B cell (primary cell): ENCODE measurements around the gene SLC2A4. TPM values are rescaled to one million over a fixed set of nuclear protein-coding genes. Genes with fewer than 3 reads are reported as not detected.
A peak's percentile ranks its signal among the peaks of the same experiment; 100 is the strongest.

Source experiments
- ATAC-seq: fragments of 200-7000 bp; cut with Tn5 transposase; one replicate; pipeline ENCODE4 v1.10.0; 2021; ENCODE audit warnings: low read depth, mild to moderate bottlenecking, moderate number of reproducible peaks, moderate library complexity
- CTCF ChIA-PET: fragments of 350-600 bp; sonication (Branson Sonifier 250); formaldehyde crosslinking; loops from one replicate; lab custom pipeline; 2021; ENCODE audit warnings: antibody characterized with exemption, inconsistent platforms; lab: Charles Lee
- POLR2A ChIA-PET: fragments of 350-600 bp; sonication (Branson Sonifier 250); formaldehyde crosslinking; loops from one replicate; lab custom pipeline; 2021; ENCODE audit warnings: antibody characterized with exemption; lab: Charles Lee
- DNase-seq: peaks from one replicate; pipeline ENCODE4 v3.0.0; 2013
- H2AFZ ChIP-seq: 2 replicates; pipeline ENCODE4 v1.6.1; 2012; ENCODE audit warnings: mild to moderate bottlenecking, low read depth, low read length; ENCODE audit not compliant: insufficient read depth, poor library complexity, severe bottlenecking
- H3K27ac ChIP-seq, 2 donors: 1 replicate in 1 of 2; 2 replicates in 1 of 2; pipeline ENCODE4 v1.5.1; 2012 to 2013; ENCODE audit warnings: low read length in 2 of 2, mild to moderate bottlenecking in 2 of 2, moderate library complexity in 1 of 2
- H3K27me3 ChIP-seq, 4 experiments: fragments of 200-600 bp in 1 of 4; sonication (generic) in 1 of 4; replicated peaks in 1 of 4; 1 replicate in 2 of 4; 2 replicates in 2 of 4; pipeline versions ENCODE4 v1.6.1 to v1.7.0; 2013 to 2016; ENCODE audit warnings: low read length in 3 of 4, mild to moderate bottlenecking in 2 of 4, mixed read lengths in 1 of 4, moderate library complexity in 1 of 4; ENCODE audit not compliant: insufficient read depth in 4 of 4, control insufficient read depth in 3 of 4; ENCODE audit errors: control extremely low read depth in 1 of 4
- H3K36me3 ChIP-seq, 2 experiments: replicated peaks in 1 of 2; 1 replicate in 1 of 2; 2 replicates in 1 of 2; pipeline versions ENCODE4 v1.6.1 to v1.7.1; 2013; ENCODE audit warnings: low read length in 1 of 2; ENCODE audit not compliant: insufficient read depth in 2 of 2, control insufficient read depth in 1 of 2; ENCODE audit errors: control extremely low read depth in 1 of 2, extremely low read depth in 1 of 2
- H3K4me1 ChIP-seq, 2 donors: fragments of 200-600 bp in 1 of 2; sonication (generic) in 1 of 2; 1 replicate in 1 of 2; 2 replicates in 1 of 2; pipeline versions ENCODE4 v1.5.1 to v1.6.1; 2013 to 2017; ENCODE audit warnings: low read length in 2 of 2; ENCODE audit not compliant: control insufficient read depth in 2 of 2, insufficient read depth in 2 of 2
- H3K4me2 ChIP-seq: replicated peaks from 2 replicates; pipeline ENCODE3; 2012; ENCODE audit warnings: mild to moderate bottlenecking, low read depth, low read length; ENCODE audit not compliant: poor library complexity, severe bottlenecking
- H3K4me3 ChIP-seq, 5 experiments: fragments of 200-600 bp in 1 of 5; sonication (generic) in 1 of 5; 1 replicate in 3 of 5; 2 replicates in 2 of 5; pipeline versions ENCODE4 v1.5.1 to v1.7.0; 2011 to 2016; ENCODE audit warnings: low read length in 4 of 5, mild to moderate bottlenecking in 4 of 5, low read depth in 2 of 5, control low read depth in 1 of 5, moderate library complexity in 1 of 5; ENCODE audit not compliant: insufficient read depth in 1 of 5; ENCODE audit errors: control extremely low read depth in 1 of 5, extremely low read depth in 1 of 5
- H3K79me2 ChIP-seq: fragments of 200-600 bp; sonication (generic); one replicate; pipeline ENCODE4 v1.6.0; 2016; ENCODE audit warnings: low read length; ENCODE audit not compliant: control insufficient read depth, insufficient read depth
- H3K9ac ChIP-seq: fragments of 200-600 bp; sonication (generic); 2 replicates; pipeline ENCODE4 v1.6.1; 2017; ENCODE audit warnings: mild to moderate bottlenecking, low read length, moderate library complexity
- H3K9me3 ChIP-seq, 3 donors: one replicate each; pipeline versions ENCODE4 v1.6.1 to v1.7.1; 2013; ENCODE audit warnings: low read length in 2 of 3; ENCODE audit not compliant: control insufficient read depth in 2 of 3, insufficient read depth in 1 of 3; ENCODE audit errors: control extremely low read depth in 1 of 3
- H4K20me1 ChIP-seq: 2 replicates; pipeline ENCODE4 v1.6.0; 2012; ENCODE audit warnings: mild to moderate bottlenecking, low read length; ENCODE audit not compliant: insufficient read depth, control insufficient read depth, poor library complexity, severe bottlenecking
- H3K27ac Mint-ChIP-seq: one replicate; pipeline ENCODE4 v1.8.0; 2021; ENCODE audit warnings: mixed read lengths
- H3K27me3 Mint-ChIP-seq: one replicate; pipeline ENCODE4 v1.8.0; 2021; ENCODE audit warnings: mixed read lengths
- H3K4me1 Mint-ChIP-seq: one replicate; pipeline ENCODE4 v1.8.0; 2021; ENCODE audit warnings: mixed read lengths
- H3K4me3 Mint-ChIP-seq: one replicate; pipeline ENCODE4 v1.8.0; 2021; ENCODE audit warnings: mixed read lengths
- H3K9me3 Mint-ChIP-seq: one replicate; pipeline ENCODE4 v1.8.0; 2022; ENCODE audit warnings: mixed read lengths; ENCODE audit not compliant: insufficient read depth
- CTCF ChIP-seq: fragments of 200-600 bp; IDR thresholded peaks from one replicate; pipeline ENCODE4 v1.8.0; 2022; ENCODE audit warnings: antibody characterized with exemption, mild to moderate bottlenecking
- EZH2 ChIP-seq: IDR thresholded peaks from 2 replicates; pipeline ENCODE4 v1.6.1; 2012; ENCODE audit warnings: borderline replicate concordance, low read depth, mild to moderate bottlenecking, moderate library complexity, low read length; ENCODE audit not compliant: insufficient read depth, poor library complexity, severe bottlenecking
- WGBS: methylation state at CpG from one replicate; pipeline ENCODE4 v1.1.5; 2013; ENCODE audit warnings: missing lambda C conversion rate; ENCODE audit not compliant: insufficient coverage; 5-methylcytosine and 5-hydroxymethylcytosine counted together
- intact Hi-C: fragments of 100-400 bp; cut with micrococcal nuclease; formaldehyde crosslinking; loops from one replicate; pipeline ENCODE4 v1.10.0; 2022
- polyA plus RNA-seq: library from polyadenylated mRNA; depleted of rRNA; stranded (reverse); fragments of >200 nt; gene quantifications from 2 replicates; pipeline ENCODE4 v1.2.3, GENCODE V29; 2012
- total RNA-seq, 2 donors: library from RNA; stranded (reverse); fragments of 120-200 nt in 1 of 2; gene quantifications; 1 replicate in 1 of 2; 2 replicates in 1 of 2; pipeline versions ENCODE4 v1.2.3 to v1.2.4, GENCODE V29; 2013 to 2022

SLC2A4 gene
- total and polyA plus RNA-seq, 2 donors (not counting 1 experiment from before 2014, with no cell fraction given), result not detected

DNA sequence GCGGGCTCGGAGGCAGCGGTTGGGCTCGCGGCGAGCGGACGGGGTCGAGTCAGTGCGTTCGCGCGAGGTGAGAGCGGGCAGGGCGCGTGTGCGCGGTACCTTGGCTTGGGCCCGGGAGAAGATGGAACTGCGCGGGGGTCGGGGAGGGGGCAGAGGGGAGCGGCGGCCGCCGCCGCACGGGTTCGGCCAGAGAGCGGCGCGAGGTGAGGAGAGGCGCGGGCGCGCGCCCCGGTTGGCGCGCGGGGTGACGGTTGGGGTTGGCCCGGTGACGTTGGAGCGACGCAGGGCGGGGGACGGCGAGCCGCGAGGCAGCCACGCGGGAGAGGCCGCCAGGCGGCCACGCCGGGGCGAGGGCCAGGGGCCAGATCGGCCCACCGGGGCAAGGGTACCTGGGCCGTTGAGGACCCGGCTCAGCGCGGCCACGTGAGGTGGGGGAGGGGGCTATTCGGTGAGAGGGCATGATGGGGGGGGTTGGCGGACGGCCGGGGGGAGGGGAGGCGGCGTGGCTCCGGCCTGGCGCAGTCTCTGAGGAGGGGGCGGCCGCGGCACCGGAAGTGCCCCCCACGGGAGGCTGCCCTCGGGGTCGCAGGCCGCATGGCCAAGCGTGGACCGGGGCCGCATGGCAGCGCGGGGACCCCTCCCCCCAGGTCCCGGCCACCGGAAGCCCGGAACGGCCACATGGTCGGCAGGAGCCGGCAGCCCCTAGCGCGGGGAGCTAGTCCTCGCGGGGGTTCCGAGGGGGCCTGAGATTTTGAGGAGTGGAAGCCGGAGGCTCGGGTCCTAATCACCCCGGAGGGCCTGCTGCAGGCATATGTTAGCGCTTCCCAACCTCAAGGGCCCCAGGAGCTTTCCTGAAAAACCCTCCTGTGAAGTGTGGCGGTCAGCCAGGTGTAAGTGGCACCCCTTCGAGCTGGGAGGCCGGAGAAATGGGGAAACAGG, 26.4 kb downstream of the SLC2A4 start:
- ChIA-PET CTCF (interaction anchor here (0.9 kb wide), 1 partner anchor 38 kb away, joined by 3 read pairs; no protein-coding TSS in a partner anchor), POLR2A (interaction anchor here (1.2 to 1.9 kb wide), 6 partner anchors 12 to 276 kb away, joined by 3 to 18 read pairs (median 7); partner anchors contain the start of genes ACAP1, DVL2, MPDU1 and NEURL4)
- Histone ChIP-seq H3K79me2 (peaks cover 49% of the 10 kb centered on the region), H3K4me2 (peak overlapping the region; percentile 93), H3K4me3 (peak overlapping the region; percentile 81 to 96 (median 94)), H3K9me3 (no peaks in the 10 kb centered on the region), H3K27me3 (no peaks in the 10 kb centered on the region), H3K9ac (peak overlapping the region; percentile 97), H2AFZ (no peak overlapping the region), H4K20me1 (peaks cover 49% of the 10 kb centered on the region), H3K4me1 (peaks cover 17 to 47% of the 10 kb centered on the region in 2 donors), H3K36me3 (peaks cover 4 to 37% of the 10 kb centered on the region in 2 experiments), H3K27ac (peak overlapping the region; percentile 98 to 99)
- H3K9me3 Mint-ChIP-seq, result no peaks in the 10 kb centered on the region
- peaks cover 46% of the 10 kb centered on the region for H3K4me1 Mint-ChIP-seq
- no peak for TF ChIP-seq EZH2
- TF ChIP-seq CTCF, result no peak
- peak overlapping the region; percentile 95 for H3K4me3 Mint-ChIP-seq
- H3K27ac Mint-ChIP-seq, result peak overlapping the region; percentile 99
- WGBS, result under 1% methylated on average over 99 of the region's 104 CpGs
- ATAC-seq (no peak), DNase-seq (no peak)
- no peaks in the 10 kb centered on the region for H3K27me3 Mint-ChIP-seq
- intact Hi-C loops, result loop anchor here (1.0 to 5.0 kb wide), 12 partner anchors 7 to 307 kb away; partner anchors contain the start of genes ELP5, GPS2, NEURL4 and PHF23
